Stimulated activated naive CD8-positive, alpha-beta T cell treated with anti-CD3 and anti-CD28 coated beads, Interleukin-15, Interleukin-2, amounts not matched to agents 100 ng/mL and 50 ng/mL, for 24 hours (primary cell): Measurements from ENCODE around the gene ANKLE2.
"Not testable (repeated sequence)": the region's sequence is repeated elsewhere in the genome, so short reads cannot be mapped to it uniquely, and the experiment has no call there.

ENCODE experiments used
- H3K27ac Mint-ChIP-seq: one replicate; pipeline ENCODE4 v1.8.0; 2021; ENCODE audit warnings: mild to moderate bottlenecking, mixed read lengths
- H3K27me3 Mint-ChIP-seq: one replicate; pipeline ENCODE4 v1.8.0; 2021; ENCODE audit warnings: mixed read lengths
- H3K36me3 Mint-ChIP-seq: one replicate; pipeline ENCODE4 v1.8.0; 2021; ENCODE audit warnings: low read depth, mixed read lengths
- H3K4me1 Mint-ChIP-seq: one replicate; pipeline ENCODE4 v1.8.0; 2021; ENCODE audit warnings: low read depth, mixed read lengths
- H3K4me3 Mint-ChIP-seq: one replicate; pipeline ENCODE4 v1.8.0; 2021; ENCODE audit warnings: mild to moderate bottlenecking, mixed read lengths
- H3K9me3 Mint-ChIP-seq: one replicate; pipeline ENCODE4 v1.8.0; 2021; ENCODE audit warnings: mixed read lengths

Gene ANKLE2

DNA sequence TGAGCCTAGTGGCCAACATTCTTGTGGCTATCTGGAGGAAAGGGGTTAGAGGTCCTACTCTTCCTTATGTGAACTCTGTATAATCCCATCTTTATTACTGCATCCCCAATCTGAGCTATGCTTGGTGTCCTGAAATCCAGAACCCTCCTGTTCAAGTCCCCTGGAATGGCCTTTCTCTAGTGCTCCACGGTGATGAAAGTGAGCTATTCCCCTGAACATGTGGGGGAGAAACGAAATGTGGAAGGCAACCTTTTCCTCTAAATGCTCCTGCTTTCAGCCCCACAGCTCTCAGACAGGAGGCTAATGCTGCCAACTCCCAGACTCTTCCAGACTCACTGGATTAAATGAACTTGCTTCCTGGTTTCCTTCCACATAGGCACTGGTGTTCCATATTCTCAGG lies 53.5 kb downstream of the ANKLE2 start:
- Mint-ChIP-seq H3K4me1 (peaks cover 21% of the 10 kb centered on the region), H3K9me3 (peaks cover 4% of the 10 kb centered on the region), H3K27me3 (no peaks in the 10 kb centered on the region), H3K27ac (no peak overlapping the region), H3K4me3 (no peak overlapping the region), H3K36me3 (peaks cover 31% of the 10 kb centered on the region)

DNA sequence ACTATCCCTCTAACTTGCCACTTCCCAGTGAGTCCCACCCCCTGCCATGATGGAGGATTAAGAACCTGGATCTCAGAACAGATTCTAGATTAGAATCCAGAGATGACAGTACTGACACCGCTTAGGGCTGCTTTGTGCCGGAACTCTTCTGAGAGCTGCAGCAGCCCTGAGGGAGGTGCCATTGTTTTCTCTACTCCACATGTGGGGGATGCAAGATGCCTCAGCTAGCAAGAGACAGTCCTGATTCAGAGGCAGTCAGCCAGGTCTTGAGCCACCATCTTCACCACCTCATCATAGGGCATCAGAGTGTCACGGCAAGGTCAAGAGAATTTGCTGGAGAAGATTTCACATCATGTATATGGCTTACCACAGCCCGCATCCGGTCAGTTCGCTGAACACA lies 54.4 kb downstream of the ANKLE2 start:
- peaks cover 4% of the 10 kb centered on the region for H3K9me3 Mint-ChIP-seq
- H3K4me1 Mint-ChIP-seq: peaks cover 14% of the 10 kb centered on the region
- H3K4me3 Mint-ChIP-seq: no peak overlapping the region
- H3K27me3 Mint-ChIP-seq: no peaks in the 10 kb centered on the region
- no peak overlapping the region for H3K27ac Mint-ChIP-seq
- H3K36me3 Mint-ChIP-seq: peaks cover 26% of the 10 kb centered on the region

DNA sequence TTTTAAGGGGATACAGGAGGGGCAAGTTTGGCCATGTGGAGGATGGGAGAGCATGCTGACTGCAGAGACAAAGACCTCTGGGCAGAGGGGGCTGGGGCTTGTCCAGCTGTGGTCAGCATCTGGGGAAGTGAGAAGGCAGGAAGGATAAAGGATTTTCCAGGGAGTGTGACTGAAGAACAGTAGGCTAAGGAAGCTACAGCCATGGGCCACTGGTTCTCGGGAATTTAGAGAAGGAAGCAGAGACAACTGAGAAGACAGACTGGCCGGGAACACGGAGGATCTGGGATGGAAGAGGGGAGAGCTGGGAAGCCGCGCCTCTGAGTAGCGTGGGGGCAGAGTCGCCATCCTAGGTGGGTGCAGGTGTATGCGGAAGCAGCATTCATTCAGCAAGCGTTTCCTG lies 58.0 kb downstream of the ANKLE2 start:
- Mint-ChIP-seq H3K4me1 (peaks cover 4% of the 10 kb centered on the region), H3K9me3 (peaks cover 4% of the 10 kb centered on the region), H3K4me3 (no peak overlapping the region), H3K27me3 (no peaks in the 10 kb centered on the region), H3K36me3 (peaks cover 44% of the 10 kb centered on the region), H3K27ac (no peak overlapping the region)

DNA sequence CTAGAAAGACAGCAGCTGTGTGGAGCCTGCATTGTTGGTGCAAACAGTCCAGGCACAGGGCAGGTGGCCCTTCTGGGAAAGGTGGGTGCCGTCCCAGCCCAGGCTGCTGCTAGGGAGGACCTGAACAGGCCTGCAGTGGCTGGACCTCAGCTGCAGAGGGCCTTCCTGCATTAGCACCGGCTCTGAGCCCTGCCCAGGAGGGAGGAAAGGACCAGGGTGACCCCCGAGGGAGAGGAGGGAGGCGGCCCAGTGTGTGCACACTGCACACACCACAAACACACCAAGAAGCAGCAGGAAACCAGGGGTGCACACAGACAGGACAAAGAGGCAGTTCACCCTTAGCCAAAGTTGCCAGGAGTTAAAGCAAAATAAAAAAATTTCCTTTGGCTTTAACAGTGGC lies 59.0 kb downstream of the ANKLE2 start:
- Mint-ChIP-seq H3K4me3 (no peak overlapping the region), H3K27ac (no peak overlapping the region), H3K27me3 (no peaks in the 10 kb centered on the region), H3K9me3 (peaks cover 4% of the 10 kb centered on the region), H3K4me1 (peaks cover 4% of the 10 kb centered on the region), H3K36me3 (peaks cover 50% of the 10 kb centered on the region)

DNA sequence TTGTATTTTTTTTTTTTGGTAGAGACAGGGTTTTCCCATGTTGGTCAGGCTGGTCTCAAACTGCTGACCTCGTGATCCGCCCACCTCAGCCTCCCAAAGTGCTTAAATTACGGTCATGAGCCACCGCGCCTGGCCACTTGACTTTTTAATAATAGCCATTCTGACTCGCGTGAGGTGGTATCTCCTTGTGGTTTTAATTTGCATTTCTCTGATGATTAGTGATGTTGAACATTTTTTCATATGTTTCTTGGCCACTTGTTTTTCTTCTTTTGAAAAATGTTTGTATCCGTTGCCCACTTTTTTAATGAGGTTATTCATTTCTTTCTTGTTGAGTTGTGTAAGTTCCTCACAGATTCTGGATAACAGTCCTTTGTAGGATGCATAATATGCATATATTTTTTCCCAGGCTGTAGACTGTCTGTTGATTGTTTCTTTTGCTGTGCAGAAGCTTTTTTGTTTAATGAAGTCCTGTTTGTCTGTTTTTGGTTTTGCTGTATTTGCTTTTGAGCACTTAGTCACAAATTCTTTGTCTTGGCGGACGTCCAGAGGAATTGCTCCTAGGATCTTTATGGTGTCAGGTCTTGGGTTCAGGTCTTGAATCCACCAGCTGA lies 61.3 kb downstream of the ANKLE2 start:
- H3K9me3 Mint-ChIP-seq: no peaks in the 10 kb centered on the region
- H3K4me3 Mint-ChIP-seq: no peak overlapping the region
- H3K36me3 Mint-ChIP-seq: peaks cover 57% of the 10 kb centered on the region
- no peak overlapping the region for H3K27ac Mint-ChIP-seq
- H3K27me3 Mint-ChIP-seq: no peaks in the 10 kb centered on the region
- peaks cover 4% of the 10 kb centered on the region for H3K4me1 Mint-ChIP-seq

DNA sequence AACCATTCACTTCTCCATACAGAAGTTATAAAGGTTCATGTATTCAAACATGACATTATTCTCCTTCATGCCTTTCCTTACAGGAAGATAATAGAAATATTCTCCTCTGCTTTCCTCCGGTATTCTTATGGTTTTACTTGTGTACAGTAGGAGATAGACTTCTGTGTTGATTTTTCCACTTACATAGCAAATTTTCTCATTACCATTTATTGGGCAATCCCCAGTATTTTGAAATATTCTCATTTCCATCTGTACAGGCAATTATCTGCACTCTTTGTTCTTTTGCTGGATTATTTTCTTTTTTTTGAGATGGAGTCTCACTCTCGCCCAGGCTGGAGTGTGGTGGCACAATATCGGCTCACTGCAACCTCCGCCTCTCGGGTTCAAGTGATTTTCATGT lies 63.3 kb downstream of the ANKLE2 start:
- H3K9me3 Mint-ChIP-seq: no peaks in the 10 kb centered on the region
- H3K27ac Mint-ChIP-seq: no peak overlapping the region
- no peak overlapping the region for H3K4me3 Mint-ChIP-seq
- H3K27me3 Mint-ChIP-seq: no peaks in the 10 kb centered on the region
- H3K4me1 Mint-ChIP-seq: peaks cover 4% of the 10 kb centered on the region
- peaks cover 44% of the 10 kb centered on the region for H3K36me3 Mint-ChIP-seq

DNA sequence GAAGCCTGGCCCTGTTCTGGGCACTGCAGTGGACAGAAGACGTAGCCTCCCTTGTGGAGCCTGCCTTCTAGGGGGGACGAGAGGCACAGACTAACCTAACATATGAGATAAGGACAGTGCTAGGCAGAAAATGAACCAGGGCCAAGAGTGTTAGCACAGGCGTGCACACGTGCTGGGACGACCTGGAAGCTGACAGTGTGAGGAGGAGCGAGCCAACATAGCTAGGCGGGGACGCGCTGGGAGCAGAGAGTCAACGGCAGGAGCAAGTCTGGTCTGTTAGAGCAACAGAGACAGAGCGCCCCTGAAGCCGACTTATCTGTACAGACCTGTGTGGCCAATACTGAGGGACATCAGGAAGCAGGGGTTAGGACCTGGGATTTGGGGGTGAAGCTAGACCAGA lies 66.2 kb downstream of the ANKLE2 start:
- Mint-ChIP-seq H3K36me3 (peaks cover 45% of the 10 kb centered on the region), H3K27me3 (no peaks in the 10 kb centered on the region), H3K9me3 (no peaks in the 10 kb centered on the region), H3K4me3 (no peak overlapping the region), H3K4me1 (peaks cover 3% of the 10 kb centered on the region), H3K27ac (no peak overlapping the region)

DNA sequence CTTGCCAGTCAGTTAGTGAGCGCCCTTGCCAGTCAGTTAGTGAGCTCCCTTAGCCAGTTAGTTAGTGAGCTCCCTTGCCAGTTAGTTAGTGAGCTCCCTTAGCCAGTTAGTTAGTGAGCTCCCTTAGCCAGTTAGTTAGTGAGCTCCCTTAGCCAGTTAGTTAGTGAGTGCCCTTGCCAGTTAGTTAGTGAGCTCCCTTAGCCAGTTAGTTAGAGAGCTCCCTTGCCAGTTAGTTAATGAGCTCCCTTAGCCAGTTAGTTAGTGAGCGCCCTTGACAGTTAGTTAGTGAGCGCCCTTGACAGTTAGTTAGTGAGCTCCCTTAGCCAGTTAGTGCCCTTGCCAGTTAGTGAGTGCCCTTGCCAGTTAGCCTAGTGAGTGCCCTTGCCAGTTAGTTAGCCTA lies 66.7 kb downstream of the ANKLE2 start:
- not testable (repeated sequence) for H3K4me3 Mint-ChIP-seq

DNA sequence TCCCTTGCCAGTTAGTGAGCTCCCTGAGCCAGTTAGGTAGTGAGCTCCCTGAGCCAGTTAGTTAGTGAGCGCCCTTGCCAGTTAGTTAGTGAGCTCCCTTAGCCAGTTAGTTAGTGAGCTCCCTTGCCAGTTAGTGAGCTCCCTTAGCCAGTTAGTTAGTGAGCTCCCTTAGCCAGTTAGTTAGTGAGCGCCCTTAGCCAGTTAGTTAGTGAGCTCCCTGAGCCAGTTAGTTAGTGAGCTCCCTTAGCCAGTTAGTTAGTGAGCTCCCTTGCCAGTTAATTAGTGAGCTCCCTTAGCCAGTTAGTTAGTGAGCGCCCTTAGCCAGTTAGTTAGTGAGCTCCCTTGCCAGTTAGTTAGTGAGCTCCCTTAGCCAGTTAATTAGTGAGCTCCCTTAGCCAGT lies 69.6 kb downstream of the ANKLE2 start:
- H3K9me3 Mint-ChIP-seq, H3K27me3 Mint-ChIP-seq, H3K27ac Mint-ChIP-seq, H3K4me3 Mint-ChIP-seq, H3K4me1 Mint-ChIP-seq: not testable (repeated sequence)
- peaks cover 20% of the 10 kb centered on the region for H3K36me3 Mint-ChIP-seq

More for the DNA sequence above, 66.7 kb downstream of the ANKLE2 start:
- not testable (repeated sequence) for H3K9me3 Mint-ChIP-seq, H3K4me1 Mint-ChIP-seq, H3K27me3 Mint-ChIP-seq, H3K27ac Mint-ChIP-seq
- peaks cover 40% of the 10 kb centered on the region for H3K36me3 Mint-ChIP-seq

DNA sequence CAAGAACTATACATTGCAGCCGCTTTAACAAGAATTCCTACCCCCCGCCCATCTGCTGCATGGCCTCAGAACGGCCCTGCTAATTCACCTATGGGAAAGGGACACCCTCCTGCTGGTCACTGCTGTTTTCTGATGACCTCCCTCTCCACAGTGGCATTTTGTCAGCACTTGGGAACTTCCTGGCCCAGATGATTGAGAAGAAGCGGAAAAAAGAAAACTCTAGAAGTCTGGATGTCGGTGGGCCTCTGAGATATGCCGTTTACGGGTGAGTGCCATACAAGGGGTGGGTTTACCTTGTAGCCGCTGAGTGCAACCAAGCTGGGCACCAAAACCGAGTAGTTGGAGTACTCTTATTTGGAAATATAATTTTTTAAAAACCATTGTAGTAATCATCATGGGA lies 71.5 kb downstream of the ANKLE2 start:
- H3K27ac Mint-ChIP-seq: no peak overlapping the region
- peaks cover 17% of the 10 kb centered on the region for H3K4me1 Mint-ChIP-seq
- peaks cover 15% of the 10 kb centered on the region for H3K36me3 Mint-ChIP-seq
- H3K27me3 Mint-ChIP-seq: peaks cover 3% of the 10 kb centered on the region
- H3K4me3 Mint-ChIP-seq: peak overlapping the region; percentile 72
- no peaks in the 10 kb centered on the region for H3K9me3 Mint-ChIP-seq

DNA sequence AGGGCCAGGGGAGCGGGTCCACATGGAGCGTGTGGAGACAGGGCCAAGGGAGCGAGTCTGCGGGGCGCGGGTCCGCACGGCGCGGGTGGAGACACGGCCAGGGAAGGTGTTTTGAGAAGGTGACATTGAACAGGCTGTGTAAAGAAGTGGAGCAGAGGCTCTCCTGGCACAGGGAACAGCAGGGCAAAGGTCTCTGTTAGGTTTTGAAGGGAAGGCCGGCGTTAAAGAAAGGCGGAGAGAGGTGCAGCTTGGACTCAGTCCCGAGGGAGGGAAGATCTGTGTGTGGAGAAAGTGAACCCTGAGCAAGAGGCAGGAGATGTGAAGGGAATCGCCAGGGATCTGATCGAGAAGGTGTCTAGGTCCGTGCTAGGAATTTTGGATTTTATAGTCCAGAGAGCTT lies 72.4 kb downstream of the ANKLE2 start:
- Mint-ChIP-seq H3K27me3 (peaks cover 3% of the 10 kb centered on the region), H3K36me3 (peaks cover 17% of the 10 kb centered on the region), H3K4me3 (peak overlapping the region; percentile 72), H3K27ac (peak overlapping the region; percentile 31), H3K9me3 (no peaks in the 10 kb centered on the region), H3K4me1 (peaks cover 18% of the 10 kb centered on the region)

DNA sequence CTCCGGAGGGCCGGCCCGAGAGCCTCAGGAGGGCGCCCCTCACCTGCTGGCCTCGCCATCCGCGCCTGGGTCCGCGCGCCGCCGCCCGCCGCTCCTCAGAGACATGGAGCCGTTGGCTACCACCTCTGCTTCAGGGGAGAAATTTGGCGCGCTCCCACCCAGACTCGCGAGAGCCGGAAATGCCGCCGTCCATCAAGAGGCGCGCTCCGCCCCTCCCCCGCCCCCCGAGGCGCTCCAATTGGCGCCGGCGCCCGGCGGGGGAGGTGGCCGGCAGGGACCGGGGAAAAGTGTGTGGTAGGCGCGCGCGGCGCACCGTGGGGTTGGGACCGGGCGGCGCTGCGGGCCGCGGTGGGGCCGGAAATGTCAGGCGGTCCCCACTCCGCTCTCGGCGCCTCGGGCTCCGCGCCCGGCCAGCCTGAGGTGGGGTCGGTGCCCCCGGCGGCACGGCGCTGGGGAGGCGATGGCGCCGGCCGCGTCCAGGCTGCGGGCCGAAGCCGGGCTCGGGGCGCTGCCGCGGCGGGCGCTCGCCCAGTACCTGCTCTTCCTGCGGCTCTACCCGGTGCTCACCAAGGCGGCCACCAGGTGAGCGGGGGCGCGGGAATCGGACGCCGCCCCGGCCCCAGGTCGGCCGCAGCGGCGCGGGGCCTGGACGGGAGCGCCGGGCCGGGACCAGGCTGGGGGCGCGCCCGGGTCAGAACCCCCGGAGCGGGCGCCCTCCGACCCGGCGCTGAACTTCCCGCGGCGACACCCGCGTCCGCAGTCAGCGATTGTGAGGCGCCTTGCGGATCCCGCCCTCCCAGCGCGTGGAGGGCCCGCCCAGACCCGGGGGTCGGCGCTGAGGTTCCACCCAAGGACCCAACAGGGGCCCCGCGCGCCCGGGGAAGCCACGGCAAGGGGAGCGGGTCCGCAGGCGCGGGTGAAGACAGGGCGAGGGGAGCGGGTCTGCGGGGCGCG lies 74.1 kb downstream of the ANKLE2 start, which contains the start of the genes POLE and PXMP2:
TSS of gene POLE (minus strand) at position 132 of the 954 bp plus-strand sequence. CDS start at position 105, 27 bp downstream.
TSS of gene PXMP2 (plus strand) at position 377 of the 954 bp plus-strand sequence. CDS start at position 461, 84 bp downstream.
- Mint-ChIP-seq H3K4me3 (peak within 1 kb of the TSS; percentile 80), H3K27me3 (peaks cover 3% of the 10 kb centered on the region), H3K27ac (peak within 1 kb of the TSS; percentile 76), H3K4me1 (peaks cover 22% of the 10 kb centered on the region), H3K36me3 (peaks cover 17% of the 10 kb centered on the region), H3K9me3 (no peaks in the 10 kb centered on the region)

DNA sequence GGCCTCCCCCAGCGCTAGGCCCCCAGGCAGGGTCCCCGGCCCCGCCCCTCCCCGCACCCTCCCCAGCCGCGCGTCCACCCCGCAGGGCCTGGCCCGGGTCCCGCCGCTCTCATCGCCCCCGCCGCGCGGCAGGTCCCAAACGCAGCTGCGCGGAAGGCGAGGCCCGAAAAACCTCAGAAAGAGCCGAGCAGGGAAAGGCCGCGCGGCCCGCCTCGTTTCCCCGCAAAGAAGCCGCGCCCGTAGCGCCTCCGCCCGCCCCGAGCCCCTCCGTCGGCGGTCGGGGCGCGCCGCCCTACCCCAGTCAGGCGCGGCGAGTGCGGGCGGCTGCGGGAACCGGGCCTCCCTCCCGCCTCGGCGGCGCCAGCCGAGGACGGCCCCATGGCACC lies 74.8 kb downstream of the ANKLE2 start:
- H3K9me3 Mint-ChIP-seq: no peaks in the 10 kb centered on the region
- H3K4me1 Mint-ChIP-seq: peaks cover 22% of the 10 kb centered on the region
- H3K4me3 Mint-ChIP-seq: peak overlapping the region; percentile 80
- H3K36me3 Mint-ChIP-seq: peaks cover 16% of the 10 kb centered on the region
- H3K27me3 Mint-ChIP-seq: peaks cover 3% of the 10 kb centered on the region
- H3K27ac Mint-ChIP-seq: peak overlapping the region; percentile 76

DNA sequence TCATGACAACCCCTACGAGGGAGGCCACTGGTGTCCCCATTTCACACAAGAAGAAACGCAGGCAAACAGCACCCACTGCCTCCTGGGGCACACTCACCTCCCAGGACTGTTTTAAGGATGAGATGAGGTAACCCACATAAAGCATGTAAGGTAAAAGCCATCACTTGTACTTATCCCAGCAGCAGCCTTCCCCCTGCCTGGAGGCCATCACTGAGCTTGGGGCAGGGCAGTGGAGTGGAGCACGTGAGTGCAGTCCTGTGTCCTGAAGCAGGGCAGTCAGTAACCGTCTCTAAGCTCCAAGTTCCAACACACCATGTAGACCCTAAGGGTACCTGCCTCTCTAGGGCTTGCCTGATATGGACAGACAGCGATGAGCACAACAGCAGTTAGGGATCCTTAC lies 76.2 kb downstream of the ANKLE2 start:
- peaks cover 12% of the 10 kb centered on the region for H3K36me3 Mint-ChIP-seq
- no peaks in the 10 kb centered on the region for H3K9me3 Mint-ChIP-seq
- H3K4me1 Mint-ChIP-seq: peaks cover 22% of the 10 kb centered on the region
- peak overlapping the region; percentile 24 for H3K27ac Mint-ChIP-seq
- peak overlapping the region; percentile 80 for H3K4me3 Mint-ChIP-seq
- H3K27me3 Mint-ChIP-seq: peaks cover 3% of the 10 kb centered on the region

DNA sequence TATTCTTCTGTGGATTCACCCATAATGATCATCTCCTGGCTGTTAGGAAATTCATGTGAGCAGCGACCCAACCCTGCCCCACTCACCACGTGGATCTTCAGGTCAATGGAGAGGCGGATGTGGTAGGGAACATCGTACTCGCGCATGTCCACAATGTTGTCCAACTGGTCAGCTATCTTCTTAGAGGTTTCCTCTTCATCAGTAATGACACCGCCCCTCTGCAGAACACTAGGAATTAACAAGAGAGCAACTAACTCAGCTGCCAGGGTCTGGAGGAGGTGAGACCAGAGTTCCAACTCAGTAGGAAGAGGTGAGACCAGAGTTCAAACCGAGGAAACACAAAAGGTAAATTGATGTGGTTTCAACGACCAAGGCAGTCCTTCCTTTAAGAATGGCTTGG lies 84.1 kb downstream of the ANKLE2 start:
- no peak overlapping the region for H3K27ac Mint-ChIP-seq
- H3K27me3 Mint-ChIP-seq: no peaks in the 10 kb centered on the region
- no peaks in the 10 kb centered on the region for H3K4me1 Mint-ChIP-seq
- H3K36me3 Mint-ChIP-seq: peaks cover 72% of the 10 kb centered on the region
- H3K4me3 Mint-ChIP-seq: no peak overlapping the region
- no peaks in the 10 kb centered on the region for H3K9me3 Mint-ChIP-seq
